Lung (tissue), 12 donors: Measurements from ENCODE around the gene DNAJC13. TPM values are rescaled to one million over a fixed set of nuclear protein-coding genes. Genes with fewer than 3 reads are reported as not detected.

ENCODE experiments used
- ATAC-seq: fragments of 200-7000 bp; cut with Tn5 transposase; one replicate; pipeline ENCODE4 v1.9.1; 2020; ENCODE audit warnings: moderate number of reproducible peaks; ENCODE audit not compliant: insufficient read depth, low FRiP score
- DNase-seq, 3 donors: peaks; one replicate each; pipeline ENCODE4 v3.0.0-alpha.2; 2013 to 2017
- H3K27ac ChIP-seq, 2 donors: one replicate each; pipeline ENCODE4 v1.5.1; 2013; ENCODE audit warnings: mild to moderate bottlenecking in 2 of 2, moderate library complexity in 2 of 2, control low read depth in 1 of 2, inconsistent platforms in 1 of 2, low read depth in 1 of 2, low read length in 1 of 2
- H3K27me3 ChIP-seq, 3 donors: one replicate each; pipeline ENCODE4 v1.5.1; 2013; ENCODE audit warnings: low read length in 2 of 3; ENCODE audit not compliant: control insufficient read depth in 3 of 3, insufficient read depth in 3 of 3
- H3K36me3 ChIP-seq, 4 donors: one replicate each; pipeline ENCODE4 v1.5.1; 2013; ENCODE audit warnings: low read length in 4 of 4, mild to moderate bottlenecking in 1 of 4, moderate library complexity in 1 of 4; ENCODE audit not compliant: control insufficient read depth in 4 of 4, insufficient read depth in 4 of 4
- H3K4me1 ChIP-seq, 5 donors: one replicate each; pipeline ENCODE4 v1.5.1; 2013; ENCODE audit warnings: low read length in 5 of 5, mild to moderate bottlenecking in 2 of 5, moderate library complexity in 1 of 5; ENCODE audit not compliant: control insufficient read depth in 5 of 5, insufficient read depth in 5 of 5
- H3K4me3 ChIP-seq: one replicate; pipeline ENCODE4 v1.5.1; 2013; ENCODE audit warnings: mild to moderate bottlenecking, control low read depth, moderate library complexity
- H3K9ac ChIP-seq, 2 donors: one replicate each; pipeline ENCODE4 v1.5.1; 2013; ENCODE audit warnings: low read length in 2 of 2, control low read depth in 1 of 2; ENCODE audit not compliant: insufficient read depth in 1 of 2
- H3K9me3 ChIP-seq, 4 donors: one replicate each; pipeline ENCODE4 v1.5.1; 2013; ENCODE audit warnings: low read length in 3 of 4, mild to moderate bottlenecking in 1 of 4, moderate library complexity in 1 of 4; ENCODE audit not compliant: control insufficient read depth in 4 of 4, insufficient read depth in 3 of 4
- CTCF ChIP-seq: IDR thresholded peaks from 2 replicates; pipeline ENCODE4 v1.5.1; 2012; ENCODE audit warnings: mild to moderate bottlenecking; ENCODE audit errors: control extremely low read depth, extremely low read depth
- WGBS, 2 donors: extraction: QIAGEN DNeasy Blood & Tissue Kit; methylation state at CpG; one replicate each; pipeline ENCODE4 v1.1.7; 2013; 5-methylcytosine and 5-hydroxymethylcytosine counted together
- polyA plus RNA-seq, 2 donors: library from polyadenylated mRNA; stranded (reverse); fragments of 200-250 nt; gene quantifications; one replicate each; pipeline ENCODE4 v1.2.1, GENCODE V29; 2013
- total RNA-seq, 2 donors: library from RNA; depleted of rRNA in 1 of 2; stranded (reverse); fragments of >200 nt in 1 of 2; gene quantifications; one replicate each; pipeline ENCODE4 v1.2.1, GENCODE V29; 2014 to 2021
- donor health status: control.
- donor health status: control.
- donor health status: Bipolar disorder and iron deficiency.
- donor health status: healthy.
- donor health status: DM: yes; HTN: yes; CAD: no.

DNAJC13 gene
- total and polyA plus RNA-seq, 4 donors = 6.7 to 132 (median 23.5) TPM

- H3K27ac ChIP-seq = no peak overlapping the region
- peaks cover 0 to 6% (median 0%) of the 10 kb centered on the region in 5 donors for H3K4me1 ChIP-seq
- no peaks in the 10 kb centered on the region for H3K36me3 ChIP-seq
- ATAC-seq (no peak), DNase-seq (no peak)
- H3K9ac ChIP-seq = no peak overlapping the region
- no peak for TF ChIP-seq CTCF
- no peak overlapping the region for H3K4me3 ChIP-seq
- 75 to 90% methylated on average over 2 of the region's 2 CpGs for WGBS, 2 donors
- H3K9me3 ChIP-seq = peaks cover 0 to 2% (median 0%) of the 10 kb centered on the region in 4 donors
- H3K27me3 ChIP-seq = no peaks in the 10 kb centered on the region
Observed at GRCh38 chr3:132378048-132378762, 39.1 kb upstream of the DNAJC13 start.

GRCh38 chr3:132378846-132379245 is 38.5 kb upstream of the DNAJC13 start:
- DNase-seq (peak; percentile 22 to 48 (median 23)), ATAC-seq (no peak)
- Histone ChIP-seq H3K9me3 (peaks cover 0 to 2% (median 0%) of the 10 kb centered on the region in 4 donors), H3K36me3 (no peaks in the 10 kb centered on the region), H3K27ac (no peak overlapping the region), H3K4me3 (no peak overlapping the region), H3K4me1 (peaks cover 0 to 6% (median 0%) of the 10 kb centered on the region in 5 donors), H3K27me3 (no peaks in the 10 kb centered on the region), H3K9ac (no peak overlapping the region)
- TF ChIP-seq CTCF = no peak
- WGBS, 2 donors = 52 to 65% methylated on average over 2 of the region's 2 CpGs

- Histone ChIP-seq H3K27ac (no peak overlapping the region), H3K9me3 (peaks cover 0 to 2% (median 0%) of the 10 kb centered on the region in 4 donors), H3K4me3 (no peak overlapping the region), H3K9ac (no peak overlapping the region), H3K27me3 (no peaks in the 10 kb centered on the region), H3K36me3 (no peaks in the 10 kb centered on the region), H3K4me1 (peaks cover 0 to 6% (median 0%) of the 10 kb centered on the region in 5 donors)
- no peak for TF ChIP-seq CTCF
- 84 to 97% methylated on average over 1 of the region's 1 CpG for WGBS, 2 donors
- DNase-seq (no peak), ATAC-seq (no peak)
Observed at GRCh38 chr3:132380920-132381319, 36.4 kb upstream of the DNAJC13 start.
